ENCODE measurements around the gene DCAF6.
"Not testable (repeated sequence)": the region's sequence is repeated elsewhere in the genome, so short reads cannot be mapped to it uniquely, and the experiment has no call there.

DCAF6 gene

GRCh38 chr1:168050307-168050706, 113.8 kb downstream of the DCAF6 start:
- Histone ChIP-seq H3K9me3 (no peaks in the 10 kb centered on the region), H3K36me3 (peaks cover 26% of the 10 kb centered on the region), H3K27me3 (no peaks in the 10 kb centered on the region), H3K4me1 (ENCODE audit: control insufficient read depth in 1 of 2, insufficient read depth in 1 of 2, low read depth in 1 of 2, low read length in 1 of 2) (peaks cover 0 to 3% of the 10 kb centered on the region in 2 experiments), H3K4me3 (ENCODE audit: low read depth in 1 of 2, low read length in 1 of 2) (no peak overlapping the region), H3K27ac (no peak overlapping the region)
- no peak for TF ChIP-seq CTCF (IDR thresholded peaks at IDR 0.05)

- no peak for TF ChIP-seq CTCF (IDR thresholded peaks at IDR 0.05)
- no peak overlapping the region for H3K4me3 ChIP-seq (ENCODE audit: low read depth in 1 of 2, low read length in 1 of 2)
- H3K27me3 ChIP-seq: no peaks in the 10 kb centered on the region
- no peaks in the 10 kb centered on the region for H3K9me3 ChIP-seq
- peaks cover 22% of the 10 kb centered on the region for H3K36me3 ChIP-seq
- H3K27ac ChIP-seq: no peak overlapping the region
- H3K4me1 ChIP-seq (ENCODE audit: control insufficient read depth in 1 of 2, insufficient read depth in 1 of 2, low read depth in 1 of 2, low read length in 1 of 2): peaks cover 0 to 3% of the 10 kb centered on the region in 2 experiments
Measured at GRCh38 chr1:168050880-168051279, 114.4 kb downstream of the DCAF6 start.

- Histone ChIP-seq H3K36me3 (peaks cover 15% of the 10 kb centered on the region), H3K9me3 (no peaks in the 10 kb centered on the region), H3K4me1 (ENCODE audit: control insufficient read depth in 1 of 2, insufficient read depth in 1 of 2, low read depth in 1 of 2, low read length in 1 of 2) (peaks cover 0 to 3% of the 10 kb centered on the region in 2 experiments), H3K27ac (no peak overlapping the region), H3K4me3 (ENCODE audit: low read depth in 1 of 2, low read length in 1 of 2) (no peak overlapping the region), H3K27me3 (no peaks in the 10 kb centered on the region)
- TF ChIP-seq CTCF (IDR thresholded peaks at IDR 0.05): no peak
Measured at GRCh38 chr1:168053681-168054080, 117.2 kb downstream of the DCAF6 start.

DNA sequence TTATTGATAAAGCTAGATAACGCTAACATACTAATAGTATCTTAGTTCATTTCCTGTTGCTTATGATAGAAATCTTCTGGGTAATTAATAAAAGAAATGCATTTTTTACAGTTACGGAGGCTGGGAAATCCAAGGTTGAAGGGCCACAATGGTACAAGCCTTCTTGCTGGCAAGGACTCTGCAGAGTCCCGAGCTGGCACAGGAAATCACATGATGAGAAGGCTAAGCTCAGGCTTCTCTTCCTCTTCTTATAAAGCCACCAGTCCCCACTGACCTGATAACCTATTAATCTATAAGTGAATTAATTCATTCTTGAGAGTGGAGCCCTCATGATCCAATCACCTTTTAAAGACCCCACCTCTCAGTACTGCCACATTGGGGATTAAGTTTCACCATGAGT, 117.6 kb downstream of the DCAF6 start:
- Histone ChIP-seq H3K27ac (no peak overlapping the region), H3K36me3 (peaks cover 15% of the 10 kb centered on the region), H3K9me3 (no peaks in the 10 kb centered on the region), H3K27me3 (no peaks in the 10 kb centered on the region), H3K4me1 (ENCODE audit: control insufficient read depth in 1 of 2, insufficient read depth in 1 of 2, low read depth in 1 of 2, low read length in 1 of 2) (peaks cover 0 to 3% of the 10 kb centered on the region in 2 experiments), H3K4me3 (ENCODE audit: low read depth in 1 of 2, low read length in 1 of 2) (no peak overlapping the region)
- no peak for TF ChIP-seq CTCF (IDR thresholded peaks at IDR 0.05)

GRCh38 chr1:168056152-168056551, 119.7 kb downstream of the DCAF6 start:
- H3K27me3 ChIP-seq; H3K27ac ChIP-seq; H3K9me3 ChIP-seq; H3K4me1 ChIP-seq (ENCODE audit: control insufficient read depth in 1 of 2, insufficient read depth in 1 of 2, low read depth in 1 of 2, low read length in 1 of 2); H3K4me3 ChIP-seq (ENCODE audit: low read depth in 1 of 2, low read length in 1 of 2): not testable (repeated sequence)
- peaks cover 20% of the 10 kb centered on the region for H3K36me3 ChIP-seq

DNA sequence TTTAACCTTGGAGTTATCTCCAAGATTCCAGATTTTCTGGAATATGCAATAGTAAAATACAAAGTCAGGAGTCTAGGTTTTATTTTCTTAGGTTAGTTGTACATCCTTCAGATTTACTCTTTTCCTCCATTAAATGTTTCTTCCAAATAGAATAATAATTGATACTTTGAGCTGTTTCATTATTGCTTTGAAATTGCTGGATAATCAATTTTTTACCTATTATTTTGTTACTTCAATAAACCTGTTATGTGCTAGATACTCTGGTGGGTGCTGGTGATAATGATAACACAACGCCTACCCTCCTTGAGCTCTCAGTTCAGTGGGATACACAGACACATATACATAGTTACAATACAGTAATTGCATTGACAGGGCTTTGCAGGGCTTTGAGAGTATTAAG, 120.9 kb downstream of the DCAF6 start:
- Histone ChIP-seq H3K9me3 (no peaks in the 10 kb centered on the region), H3K4me3 (ENCODE audit: low read depth in 1 of 2, low read length in 1 of 2) (no peak overlapping the region), H3K27me3 (no peaks in the 10 kb centered on the region), H3K27ac (no peak overlapping the region), H3K4me1 (ENCODE audit: control insufficient read depth in 1 of 2, insufficient read depth in 1 of 2, low read depth in 1 of 2, low read length in 1 of 2) (peaks cover 0 to 3% of the 10 kb centered on the region in 2 experiments), H3K36me3 (peaks cover 18% of the 10 kb centered on the region)
- no peak for TF ChIP-seq CTCF (IDR thresholded peaks at IDR 0.05)

All from neutrophil (primary cell).